ENCODE results near the gene ANKIB1. TPM values are rescaled to one million over a fixed set of nuclear protein-coding genes. Genes with fewer than 3 reads are reported as not detected.

The ANKIB1 gene
- polyA plus RNA-seq, 1 donor (not counting 4 experiments of a cell fraction or from before 2014, with no cell fraction given), result 37.0 TPM

- Histone ChIP-seq H3K27me3 (ENCODE audit: control insufficient read depth, extremely low read depth, insufficient read depth, low read length) (no peaks in the 10 kb centered on the region), H3K9me1 (ENCODE audit: control insufficient read depth, extremely low read depth, insufficient read depth, low read length) (no peaks in the 10 kb centered on the region), H3K4me2 (ENCODE audit: control insufficient read depth, extremely low read depth, insufficient read depth, low read depth, low read length) (no peak overlapping the region), H3K79me2 (ENCODE audit: control insufficient read depth, insufficient read depth, low read length) (peaks cover 16% of the 10 kb centered on the region), H3K4me3 (ENCODE audit: control insufficient read depth in 2 of 3, extremely low read depth in 1 of 3, insufficient read depth in 2 of 3, low read depth in 1 of 3, low read length in 3 of 3) (no peak overlapping the region), H4K20me1 (ENCODE audit: control insufficient read depth, extremely low read depth, insufficient read depth, low read length) (no peaks in the 10 kb centered on the region), H3K9me3 (ENCODE audit: control insufficient read depth, low read depth, low read length) (no peaks in the 10 kb centered on the region), H2AFZ (ENCODE audit: control insufficient read depth, low read length) (no peak overlapping the region), H3K27ac (ENCODE audit: control insufficient read depth, insufficient read depth, low read length) (no peak overlapping the region), H3K4me1 (ENCODE audit: control insufficient read depth, extremely low read depth, insufficient read depth, low read length) (no peaks in the 10 kb centered on the region), H3K9ac (ENCODE audit: control insufficient read depth, extremely low read depth, insufficient read depth, low read length) (no peak overlapping the region), H3K36me3 (ENCODE audit: control insufficient read depth in 2 of 2, extremely low read depth in 1 of 2, insufficient read depth in 2 of 2, low read length in 2 of 2) (no peaks in the 10 kb centered on the region)
- TF ChIP-seq EZH2 (IDR thresholded peaks at IDR 0.05; ENCODE audit: low read length) (no peak), CTCF (optimal IDR thresholded peaks at IDR 0.05 in 1 of 3, IDR thresholded peaks at IDR 0.05 in 1 of 3, conservative IDR thresholded peaks at IDR 0.05 in 1 of 3; ENCODE audit: extremely low read depth in 1 of 3, insufficient read depth in 2 of 3, low read length in 3 of 3) (no peak)
- FAIRE-seq (no peak), DNase-seq (ENCODE audit: low read depth, low spot score) (no peak)
- dilution Hi-C loops (cut with MboI; ENCODE audit: extremely low pct_ligation_motif_present, low sequenced_read_pairs), result no loop called here
Observed at GRCh38 chr7:92295391-92295790, 49.6 kb downstream of the ANKIB1 start.

- Histone ChIP-seq H3K4me3 (ENCODE audit: control insufficient read depth in 2 of 3, extremely low read depth in 1 of 3, insufficient read depth in 2 of 3, low read depth in 1 of 3, low read length in 3 of 3) (no peak overlapping the region), H4K20me1 (ENCODE audit: control insufficient read depth, extremely low read depth, insufficient read depth, low read length) (no peaks in the 10 kb centered on the region), H3K4me2 (ENCODE audit: control insufficient read depth, extremely low read depth, insufficient read depth, low read depth, low read length) (no peak overlapping the region), H3K79me2 (ENCODE audit: control insufficient read depth, insufficient read depth, low read length) (peaks cover 11% of the 10 kb centered on the region), H3K9me3 (ENCODE audit: control insufficient read depth, low read depth, low read length) (no peaks in the 10 kb centered on the region), H3K27ac (ENCODE audit: control insufficient read depth, insufficient read depth, low read length) (no peak overlapping the region), H3K36me3 (ENCODE audit: control insufficient read depth in 2 of 2, extremely low read depth in 1 of 2, insufficient read depth in 2 of 2, low read length in 2 of 2) (no peaks in the 10 kb centered on the region), H3K27me3 (ENCODE audit: control insufficient read depth, extremely low read depth, insufficient read depth, low read length) (no peaks in the 10 kb centered on the region), H2AFZ (ENCODE audit: control insufficient read depth, low read length) (no peak overlapping the region), H3K4me1 (ENCODE audit: control insufficient read depth, extremely low read depth, insufficient read depth, low read length) (no peaks in the 10 kb centered on the region), H3K9me1 (ENCODE audit: control insufficient read depth, extremely low read depth, insufficient read depth, low read length) (no peaks in the 10 kb centered on the region), H3K9ac (ENCODE audit: control insufficient read depth, extremely low read depth, insufficient read depth, low read length) (no peak overlapping the region)
- FAIRE-seq, result no peak
- no peak for DNase-seq (ENCODE audit: low read depth, low spot score)
- TF ChIP-seq CTCF (optimal IDR thresholded peaks at IDR 0.05 in 1 of 3, IDR thresholded peaks at IDR 0.05 in 1 of 3, conservative IDR thresholded peaks at IDR 0.05 in 1 of 3; ENCODE audit: extremely low read depth in 1 of 3, insufficient read depth in 2 of 3, low read length in 3 of 3), result no peak
- no peak for TF ChIP-seq EZH2 (IDR thresholded peaks at IDR 0.05; ENCODE audit: low read length)
- dilution Hi-C loops (cut with MboI; ENCODE audit: extremely low pct_ligation_motif_present, low sequenced_read_pairs), result no loop called here
Observed at GRCh38 chr7:92296235-92296634, 50.5 kb downstream of the ANKIB1 start.
